Uterus (tissue), 4 donors: Measurements from ENCODE around the gene TMED4. TPM values are rescaled to one million over a fixed set of nuclear protein-coding genes. Genes with fewer than 3 reads are reported as not detected.

Source experiments
- DNase-seq, 2 donors: peaks; one replicate each; pipeline ENCODE4 v3.0.0-alpha.2; 2019 to 2020
- H3K27ac ChIP-seq, 2 donors: fragments of 200-600 bp; sonication (generic); 1 replicate in 1 of 2; 2 replicates in 1 of 2; pipeline ENCODE4 v1.5.1; 2016 to 2018
- H3K27me3 ChIP-seq, 2 donors: fragments of 200-600 bp; sonication (generic); one replicate each; pipeline ENCODE4 v1.5.1; 2018 to 2019; ENCODE audit warnings: control low read depth in 1 of 2
- H3K36me3 ChIP-seq, 2 donors: fragments of 200-600 bp; sonication (generic); one replicate each; pipeline ENCODE4 v1.5.1; 2019; ENCODE audit warnings: control low read depth in 1 of 2
- H3K4me1 ChIP-seq, 2 donors: fragments of 200-600 bp; sonication (generic); one replicate each; pipeline ENCODE4 v1.5.1; 2018 to 2019; ENCODE audit warnings: control low read depth in 1 of 2
- H3K4me3 ChIP-seq, 2 donors: fragments of 200-600 bp; sonication (generic); 1 replicate in 1 of 2; 2 replicates in 1 of 2; pipeline ENCODE4 v1.5.1; 2018 to 2019; ENCODE audit warnings: mild to moderate bottlenecking in 1 of 2
- H3K9me3 ChIP-seq, 2 donors: fragments of 200-600 bp; sonication (generic); one replicate each; pipeline ENCODE4 v1.5.1; 2019; ENCODE audit warnings: control low read depth in 1 of 2
- POLR2A ChIP-seq, 2 donors: fragments of 450-650 bp; IDR thresholded peaks; one replicate each; pipeline ENCODE4 v1.6.1; 2016; ENCODE audit warnings: antibody characterized with exemption in 2 of 2, mild to moderate bottlenecking in 1 of 2, moderate library complexity in 1 of 2
- intact Hi-C: fragments of 100-400 bp; cut with DNase I; formaldehyde crosslinking; loops from one replicate; pipeline ENCODE4 v1.15.1; 2023; ENCODE audit warnings: low total_unique reads
- total RNA-seq, 4 donors: library from RNA; depleted of rRNA in 3 of 4; stranded (reverse); fragments of >200 nt in 3 of 4; gene quantifications; one replicate each; pipeline versions ENCODE4 v1.1.0 to v1.2.4, GENCODE V29; 2014 to 2023
- TF ChIP-seq, protein P1 (sequence below), 4 experiments: fragments of 200-600 bp in 2 of 4; fragments of 450-650 bp in 2 of 4; sonication (generic) in 2 of 4; IDR thresholded peaks; one replicate each; pipeline ENCODE4 v1.5.1; 2016 to 2019; ENCODE audit warnings: antibody characterized with exemption in 4 of 4, mild to moderate bottlenecking in 2 of 4, moderate library complexity in 1 of 4
- donor health status: DM: yes; HTN: yes; CAD: no.

Gene TMED4
- total RNA-seq, 4 donors from 2014 or later: 37.9 to 403 (median 85.8) TPM

DNA sequence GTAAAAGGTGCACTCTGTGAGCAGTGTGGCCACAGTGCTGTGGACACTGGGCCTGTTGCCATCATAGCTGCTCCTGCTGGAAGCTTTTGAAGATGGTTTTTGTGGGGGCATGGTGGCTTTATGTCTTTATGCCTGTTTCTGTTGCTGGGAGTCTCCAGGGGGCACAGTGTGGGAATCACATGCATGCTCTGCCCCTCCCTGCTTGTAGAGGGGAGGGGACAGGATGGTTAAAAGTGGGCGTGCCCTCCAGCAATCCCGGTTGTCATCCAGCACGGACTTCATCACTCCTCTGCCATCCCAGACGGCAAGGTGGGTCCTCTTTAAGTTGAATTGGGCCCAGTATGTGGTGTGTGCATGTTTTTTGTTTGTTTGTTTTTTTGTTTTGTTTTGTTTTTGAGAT is 44.6 kb upstream of the TMED4 start:
- intact Hi-C loops: no loop called here
- no peak for DNase-seq
- Histone ChIP-seq H3K27me3 (no peaks in the 10 kb centered on the region), H3K4me1 (no peaks in the 10 kb centered on the region), H3K36me3 (no peaks in the 10 kb centered on the region), H3K27ac (no peak overlapping the region), H3K9me3 (no peaks in the 10 kb centered on the region), H3K4me3 (no peak overlapping the region)
- no peak for TF ChIP-seq POLR2A (IDR thresholded peaks at IDR 0.05)
- TF ChIP-seq, protein P1, sequence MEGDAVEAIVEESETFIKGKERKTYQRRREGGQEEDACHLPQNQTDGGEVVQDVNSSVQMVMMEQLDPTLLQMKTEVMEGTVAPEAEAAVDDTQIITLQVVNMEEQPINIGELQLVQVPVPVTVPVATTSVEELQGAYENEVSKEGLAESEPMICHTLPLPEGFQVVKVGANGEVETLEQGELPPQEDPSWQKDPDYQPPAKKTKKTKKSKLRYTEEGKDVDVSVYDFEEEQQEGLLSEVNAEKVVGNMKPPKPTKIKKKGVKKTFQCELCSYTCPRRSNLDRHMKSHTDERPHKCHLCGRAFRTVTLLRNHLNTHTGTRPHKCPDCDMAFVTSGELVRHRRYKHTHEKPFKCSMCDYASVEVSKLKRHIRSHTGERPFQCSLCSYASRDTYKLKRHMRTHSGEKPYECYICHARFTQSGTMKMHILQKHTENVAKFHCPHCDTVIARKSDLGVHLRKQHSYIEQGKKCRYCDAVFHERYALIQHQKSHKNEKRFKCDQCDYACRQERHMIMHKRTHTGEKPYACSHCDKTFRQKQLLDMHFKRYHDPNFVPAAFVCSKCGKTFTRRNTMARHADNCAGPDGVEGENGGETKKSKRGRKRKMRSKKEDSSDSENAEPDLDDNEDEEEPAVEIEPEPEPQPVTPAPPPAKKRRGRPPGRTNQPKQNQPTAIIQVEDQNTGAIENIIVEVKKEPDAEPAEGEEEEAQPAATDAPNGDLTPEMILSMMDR (IDR thresholded peaks at IDR 0.05): no peak

DNA sequence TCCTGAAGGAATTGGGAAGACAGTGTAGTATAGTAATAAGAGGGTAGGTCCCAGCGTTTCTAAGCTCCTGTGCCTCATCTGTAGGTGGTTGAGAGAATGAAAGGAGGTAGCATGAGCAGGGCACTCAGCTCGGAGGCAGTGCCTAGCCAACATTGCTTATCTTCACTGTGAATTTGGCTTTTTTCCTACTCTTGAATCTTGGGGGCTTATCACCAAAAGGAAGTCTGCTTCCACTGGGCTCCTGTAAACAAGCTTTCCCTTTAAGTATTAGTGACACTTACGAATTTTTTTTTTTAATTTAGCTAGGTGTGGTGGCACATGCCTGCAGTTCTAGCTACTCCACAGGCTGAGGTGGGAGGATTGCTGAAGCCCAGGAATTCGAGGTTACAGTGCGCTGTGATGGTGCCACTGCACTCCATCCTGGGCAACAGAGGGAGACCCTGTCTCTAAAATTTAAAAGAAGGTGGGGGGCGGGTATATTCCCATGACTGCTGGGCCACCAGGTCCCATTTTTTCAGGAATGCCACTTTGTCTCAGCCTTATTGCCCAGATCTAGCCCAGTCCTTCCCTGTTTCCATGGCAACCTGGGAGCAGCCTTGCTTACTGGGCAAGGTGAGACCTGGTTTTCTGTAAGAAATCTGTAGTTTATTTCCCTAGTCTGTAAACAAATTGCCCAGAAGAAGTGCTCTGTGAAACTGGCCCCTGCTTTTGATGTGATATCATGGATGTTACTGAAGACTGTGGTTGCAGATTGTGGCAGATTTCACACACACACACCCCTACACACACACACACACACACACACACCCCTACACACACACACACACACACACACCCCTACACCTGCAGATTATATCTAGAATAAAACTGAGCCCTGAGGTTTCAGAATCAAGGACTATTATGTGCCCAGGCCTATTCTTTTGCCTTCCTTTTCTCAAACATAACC is 43.8 kb upstream of the TMED4 start:
- Histone ChIP-seq H3K4me3 (no peak overlapping the region), H3K27me3 (no peaks in the 10 kb centered on the region), H3K4me1 (no peaks in the 10 kb centered on the region), H3K27ac (no peak overlapping the region), H3K9me3 (no peaks in the 10 kb centered on the region), H3K36me3 (no peaks in the 10 kb centered on the region)
- no peak for DNase-seq
- intact Hi-C loops: no loop called here
- TF ChIP-seq, protein P1 (IDR thresholded peaks at IDR 0.05): no peak
- no peak for TF ChIP-seq POLR2A (IDR thresholded peaks at IDR 0.05)

DNA sequence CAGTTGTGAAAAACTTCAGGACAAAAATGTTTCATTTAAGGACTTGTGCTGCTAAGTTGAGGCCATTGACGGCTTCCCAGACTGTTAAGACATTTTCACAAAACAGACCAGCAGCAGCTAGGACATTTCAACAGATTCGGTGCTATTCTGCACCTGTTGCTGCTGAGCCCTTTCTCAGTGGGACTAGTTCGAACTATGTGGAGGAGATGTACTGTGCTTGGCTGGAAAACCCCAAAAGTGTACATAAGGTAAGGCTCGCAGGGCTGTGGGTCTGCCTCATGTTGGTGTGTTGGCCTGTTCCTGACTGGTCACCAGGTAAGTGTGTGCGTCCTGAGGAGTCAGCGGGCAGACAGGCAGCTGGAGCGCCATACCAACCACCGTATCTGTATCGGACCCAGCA is 42.3 kb upstream of the TMED4 start:
- intact Hi-C loops: no loop called here
- H3K36me3 ChIP-seq: no peaks in the 10 kb centered on the region
- TF ChIP-seq, protein P1 (IDR thresholded peaks at IDR 0.05): no peak
- TF ChIP-seq POLR2A (IDR thresholded peaks at IDR 0.05): no peak
- H3K27ac ChIP-seq: no peak overlapping the region
- no peaks in the 10 kb centered on the region for H3K27me3 ChIP-seq
- no peaks in the 10 kb centered on the region for H3K9me3 ChIP-seq
- no peak overlapping the region for H3K4me3 ChIP-seq
- DNase-seq: no peak
- H3K4me1 ChIP-seq: no peaks in the 10 kb centered on the region

DNA sequence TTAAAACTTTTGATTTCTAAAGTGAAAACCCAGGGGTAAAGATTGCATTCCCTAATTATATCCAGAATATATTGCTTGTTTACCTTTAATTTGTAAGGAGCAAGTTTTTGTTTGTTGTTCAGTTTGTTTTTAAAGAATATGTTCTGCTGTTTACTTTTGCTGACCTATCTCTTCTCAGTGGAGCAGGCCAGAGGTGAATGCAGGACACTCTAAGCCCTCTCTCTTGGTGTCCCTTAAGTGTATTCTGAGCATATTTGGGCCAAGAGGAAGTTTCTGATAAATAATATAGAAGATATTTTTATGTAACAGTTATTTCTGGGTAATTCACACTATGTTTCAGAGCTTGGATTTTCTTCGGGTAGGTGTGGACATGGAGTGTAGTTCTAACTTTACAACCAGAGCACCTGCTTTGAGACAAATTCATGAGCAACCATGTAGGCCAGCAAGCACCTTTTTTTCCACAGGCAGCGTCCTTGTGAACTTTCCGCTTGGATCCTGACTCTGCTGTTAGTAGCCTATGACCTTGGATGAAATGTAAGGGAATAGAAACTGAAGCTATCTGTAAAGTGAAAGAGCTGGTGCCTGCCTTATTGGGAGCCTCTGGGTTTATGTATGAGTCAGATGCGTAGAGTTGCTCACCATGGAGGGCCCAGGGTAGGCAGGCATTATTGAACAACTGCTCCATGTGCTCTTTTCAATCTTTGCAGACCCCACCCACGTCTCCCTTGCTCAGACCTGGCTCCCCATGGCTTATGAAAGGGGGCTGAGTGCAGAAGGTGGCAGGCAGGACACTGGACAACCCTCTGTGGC is 40.5 kb upstream of the TMED4 start:
- no peaks in the 10 kb centered on the region for H3K36me3 ChIP-seq
- intact Hi-C loops: no loop called here

More for the DNA sequence above, 40.5 kb upstream of the TMED4 start:
- no peaks in the 10 kb centered on the region for H3K9me3 ChIP-seq
- H3K4me1 ChIP-seq: no peaks in the 10 kb centered on the region
- no peak for DNase-seq
- H3K27ac ChIP-seq: no peak overlapping the region
- H3K27me3 ChIP-seq: no peaks in the 10 kb centered on the region
- H3K4me3 ChIP-seq: no peak overlapping the region
- no peak for TF ChIP-seq POLR2A (IDR thresholded peaks at IDR 0.05)
- TF ChIP-seq, protein P1 (IDR thresholded peaks at IDR 0.05): no peak
